Cardiac septum (tissue), 1 donor: ENCODE data around the gene MSANTD1. TPM values are rescaled to one million over a fixed set of nuclear protein-coding genes. Genes with fewer than 3 reads are reported as not detected.

Source experiments
- DNase-seq: peaks from one replicate; pipeline ENCODE4 v3.0.0-alpha.2; 2020; ENCODE audit warnings: low spot score
- intact Hi-C: fragments of 100-400 bp; cut with DNase I; formaldehyde crosslinking; loops from one replicate; pipeline ENCODE4 v1.14.0; 2022
- total RNA-seq: library from RNA; stranded (reverse); fragmentation: NEBNext Ultra II Directional; extraction: Animal tissue kit (Norgen Biotek cat#: 25700); gene quantifications from one replicate; pipeline ENCODE4 v1.2.1, GENCODE V29; 2021
- donor health status: DM: no; HTN: no; CAD: no.

MSANTD1 gene
- total RNA-seq, 1 donor from 2014 or later = 1.1 TPM

GRCh38 chr4:3229328-3229727 is 19.6 kb upstream of the MSANTD1 start:
- no peak for DNase-seq
- intact Hi-C loops = no loop called here

DNA sequence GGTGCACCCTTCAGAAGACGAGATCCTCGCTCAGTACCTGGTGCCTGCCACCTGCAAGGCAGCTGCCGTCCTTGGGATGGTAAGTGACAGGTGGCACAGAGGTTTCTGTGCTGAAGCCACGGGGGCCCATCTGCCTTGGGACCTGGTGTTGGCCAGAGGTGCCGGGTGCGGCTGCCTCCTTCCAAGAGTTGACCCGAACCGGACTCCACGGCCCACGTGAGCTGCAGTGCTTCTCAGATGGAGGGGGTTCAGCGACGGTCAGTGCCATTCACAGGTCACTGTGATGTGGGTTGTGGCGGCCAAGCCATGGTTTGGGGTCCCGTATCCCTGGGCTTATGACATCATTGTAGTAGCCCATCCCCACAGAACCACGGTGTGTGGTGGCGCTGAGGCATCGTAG is 19.0 kb upstream of the MSANTD1 start:
- intact Hi-C loops = no loop called here
- no peak for DNase-seq

DNA sequence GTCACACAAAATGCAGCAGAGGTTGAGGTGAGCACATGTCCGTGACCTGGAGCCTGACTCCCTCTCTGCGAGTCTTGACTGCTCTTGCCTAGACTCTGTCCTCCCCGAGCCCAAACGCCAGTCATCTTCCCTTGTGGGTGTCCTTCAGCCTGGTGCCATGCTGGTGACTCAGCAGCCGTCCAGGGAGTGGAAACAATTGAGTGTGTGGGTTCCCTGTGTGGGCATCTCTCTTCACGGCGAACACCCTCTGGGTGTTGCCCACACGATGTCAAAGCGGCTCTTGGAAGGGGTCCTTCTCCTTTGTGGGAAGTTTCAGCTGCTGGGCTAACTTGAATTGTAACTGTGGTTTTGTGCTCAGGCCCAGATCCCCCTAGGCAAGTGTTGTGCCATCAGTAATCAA is 17.5 kb upstream of the MSANTD1 start:
- intact Hi-C loops = no loop called here
- no peak for DNase-seq

- DNase-seq = no peak
- intact Hi-C loops = no loop called here
Measured at GRCh38 chr4:3232001-3232400, 17.0 kb upstream of the MSANTD1 start.

DNA sequence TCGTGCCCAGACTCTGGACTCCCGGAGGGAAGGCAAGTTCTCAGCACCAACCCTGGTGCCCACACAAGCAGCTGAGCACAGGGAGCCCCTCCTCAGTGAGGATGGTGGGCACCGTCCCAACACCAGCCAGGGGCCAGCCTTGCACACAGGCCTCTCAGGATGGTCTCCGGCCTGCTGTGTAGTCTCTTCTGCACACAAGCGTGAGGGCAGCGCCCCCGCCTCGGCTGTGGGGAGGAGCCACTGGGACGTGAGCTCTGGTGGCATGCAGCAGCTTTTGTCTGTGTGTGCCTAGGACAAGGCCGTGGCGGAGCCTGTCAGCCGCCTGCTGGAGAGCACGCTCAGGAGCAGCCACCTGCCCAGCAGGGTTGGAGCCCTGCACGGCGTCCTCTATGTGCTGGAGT is 16.1 kb upstream of the MSANTD1 start:
- intact Hi-C loops = no loop called here
- no peak for DNase-seq

DNA sequence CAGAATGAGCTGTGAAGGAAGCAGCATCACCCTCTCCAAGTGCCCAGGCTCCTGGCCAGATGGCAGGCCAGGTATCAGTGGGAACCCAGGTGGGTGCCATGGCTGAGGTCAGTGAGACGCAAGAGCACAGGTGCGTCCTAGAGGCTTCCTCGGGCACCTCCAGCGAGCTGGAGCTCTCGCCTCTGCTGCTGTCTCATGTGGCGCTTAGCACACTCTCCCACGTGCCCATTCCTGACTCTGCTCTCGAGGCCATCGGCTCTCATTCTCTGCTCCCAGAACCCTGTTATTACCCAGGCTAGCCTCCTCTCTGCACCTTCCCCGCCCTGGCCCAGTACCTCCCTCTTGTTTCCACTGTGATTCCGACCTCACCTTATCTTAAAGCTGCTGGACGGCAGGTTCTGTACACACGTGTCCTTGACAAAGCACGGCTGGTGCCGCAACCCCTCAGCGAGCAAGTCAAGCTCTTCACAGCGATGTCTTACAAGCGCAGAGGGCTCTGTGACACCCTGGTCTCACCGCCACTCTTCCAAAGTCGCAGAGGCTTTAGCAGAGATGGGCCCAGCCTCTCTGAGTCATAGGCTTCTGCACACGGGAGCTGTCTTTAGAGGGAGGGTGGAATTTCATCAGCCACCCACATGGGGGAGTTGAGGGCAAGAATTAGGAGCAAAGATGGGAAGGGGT is 15.4 kb upstream of the MSANTD1 start:
- no peak for DNase-seq
- intact Hi-C loops = no loop called here

DNA sequence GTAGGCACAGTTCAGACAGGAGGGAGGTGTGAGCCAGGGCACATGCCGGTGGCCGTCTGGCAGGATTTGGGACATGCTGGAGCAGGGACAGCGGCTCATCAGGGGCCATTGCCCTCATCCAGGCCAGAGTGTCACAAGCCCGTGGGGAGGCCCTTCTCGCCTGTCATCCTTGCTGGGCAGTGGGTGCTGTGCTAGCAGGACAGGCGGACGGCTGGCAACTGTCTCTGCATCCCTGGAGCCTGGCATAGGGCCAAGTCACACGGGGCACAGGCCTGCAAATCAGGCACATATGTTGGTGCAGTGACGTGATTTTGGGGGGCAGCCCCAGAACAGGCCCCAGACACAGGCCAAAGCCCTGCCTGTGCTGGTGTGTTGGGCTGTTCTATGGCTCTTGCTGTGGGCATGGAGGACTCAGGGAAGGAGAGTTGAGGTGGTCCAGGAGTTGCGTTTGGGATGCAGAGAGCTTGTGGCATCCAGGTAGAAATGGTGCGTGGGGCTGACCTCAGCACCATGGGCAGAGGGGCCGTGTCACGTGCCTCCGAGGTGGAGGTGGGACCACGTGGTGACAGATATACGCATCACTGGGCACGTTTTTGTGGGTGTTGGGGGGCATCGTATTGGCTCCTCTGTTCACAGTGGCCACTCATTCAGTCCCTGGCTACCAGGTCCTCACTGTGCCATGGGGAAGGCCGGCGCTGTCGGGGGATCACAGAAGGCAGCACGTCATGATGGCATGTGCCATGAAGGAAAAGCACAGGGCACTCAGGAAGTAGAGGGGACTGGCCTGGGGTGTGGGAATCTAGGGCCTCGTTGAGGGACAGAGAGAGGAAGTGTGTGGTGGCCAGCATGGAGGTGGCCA is 14.6 kb upstream of the MSANTD1 start:
- no peak for DNase-seq
- intact Hi-C loops = no loop called here

DNA sequence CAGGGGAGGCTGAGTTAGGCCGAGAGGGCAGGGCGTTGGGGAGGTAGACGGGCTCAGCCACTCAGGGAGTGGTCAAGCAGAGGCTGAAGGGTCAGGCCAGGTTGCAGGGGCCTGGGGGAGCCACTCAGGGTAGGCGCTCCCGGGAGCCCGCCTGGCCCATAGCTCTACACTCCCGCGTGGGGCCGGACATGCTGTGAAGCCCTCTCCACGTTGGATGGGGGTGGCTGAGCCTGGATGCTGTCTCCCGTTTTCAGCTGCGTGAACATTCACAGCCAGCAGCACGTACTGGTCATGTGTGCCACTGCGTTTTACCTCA is 14.0 kb upstream of the MSANTD1 start:
- no peak for DNase-seq
- intact Hi-C loops = no loop called here

GRCh38 chr4:3235581-3235980 is 13.4 kb upstream of the MSANTD1 start:
- intact Hi-C loops = no loop called here
- DNase-seq = no peak

GRCh38 chr4:3236326-3236878 is 12.6 kb upstream of the MSANTD1 start:
- DNase-seq = no peak
- intact Hi-C loops = no loop called here

- intact Hi-C loops = no loop called here
- DNase-seq = no peak
Measured at GRCh38 chr4:3237266-3237665, 11.7 kb upstream of the MSANTD1 start.

DNA sequence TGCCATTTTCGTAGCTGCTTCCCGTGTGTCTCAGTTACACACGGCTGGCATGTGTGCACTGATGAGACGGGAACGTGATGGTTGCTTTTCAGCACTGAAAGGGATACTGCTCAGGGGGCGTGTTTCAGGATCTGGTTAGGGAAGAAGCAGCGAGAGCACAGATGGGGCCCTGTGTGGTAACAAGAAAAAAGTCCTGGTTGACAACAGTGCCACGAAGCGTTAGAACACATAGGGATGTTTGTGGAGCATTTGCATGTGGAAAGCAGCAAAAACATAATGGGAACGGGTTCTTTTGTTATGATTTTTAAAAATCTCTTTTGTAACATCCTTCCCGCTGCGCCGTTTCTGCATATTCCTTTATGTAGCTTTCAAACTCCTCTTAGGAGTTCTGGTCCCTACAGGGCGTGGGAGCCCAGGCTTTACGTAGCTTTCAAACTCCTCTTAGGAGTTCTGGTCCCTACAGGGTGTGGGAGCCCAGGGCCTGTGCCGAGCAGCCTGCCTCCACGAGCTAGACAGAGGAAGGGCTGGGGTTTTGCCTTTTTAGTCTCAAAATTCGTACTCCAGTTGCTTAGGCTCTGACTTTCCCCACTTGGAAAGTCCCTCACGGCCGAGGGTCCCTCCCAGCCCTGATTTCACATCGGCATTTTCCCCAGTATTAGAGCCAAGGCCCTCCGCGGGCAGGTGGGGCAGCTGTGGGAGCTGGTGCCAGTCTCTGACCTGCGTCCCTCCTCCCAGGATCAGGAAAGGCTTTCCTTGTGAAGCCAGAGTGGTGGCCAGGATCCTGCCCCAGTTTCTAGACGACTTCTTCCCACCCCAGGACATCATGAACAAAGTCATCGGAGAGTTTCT is 11.0 kb upstream of the MSANTD1 start:
- intact Hi-C loops = no loop called here
- DNase-seq = no peak

DNA sequence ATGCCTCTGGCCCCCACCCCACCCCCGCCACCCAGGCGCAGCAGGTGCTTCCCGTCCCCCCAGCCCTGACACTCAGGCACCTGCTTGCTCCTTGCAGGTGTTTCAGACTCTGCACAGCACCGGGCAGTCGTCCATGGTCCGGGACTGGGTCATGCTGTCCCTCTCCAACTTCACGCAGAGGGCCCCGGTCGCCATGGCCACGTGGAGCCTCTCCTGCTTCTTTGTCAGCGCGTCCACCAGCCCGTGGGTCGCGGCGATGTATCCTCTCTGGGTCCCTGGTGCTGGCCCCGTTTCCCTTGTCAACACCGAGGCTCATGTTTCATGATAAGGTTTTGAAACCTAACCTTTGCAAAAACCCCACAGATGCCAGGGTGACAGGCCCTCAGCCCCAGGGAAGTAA is 10.2 kb upstream of the MSANTD1 start:
- DNase-seq = no peak
- intact Hi-C loops = no loop called here

DNA sequence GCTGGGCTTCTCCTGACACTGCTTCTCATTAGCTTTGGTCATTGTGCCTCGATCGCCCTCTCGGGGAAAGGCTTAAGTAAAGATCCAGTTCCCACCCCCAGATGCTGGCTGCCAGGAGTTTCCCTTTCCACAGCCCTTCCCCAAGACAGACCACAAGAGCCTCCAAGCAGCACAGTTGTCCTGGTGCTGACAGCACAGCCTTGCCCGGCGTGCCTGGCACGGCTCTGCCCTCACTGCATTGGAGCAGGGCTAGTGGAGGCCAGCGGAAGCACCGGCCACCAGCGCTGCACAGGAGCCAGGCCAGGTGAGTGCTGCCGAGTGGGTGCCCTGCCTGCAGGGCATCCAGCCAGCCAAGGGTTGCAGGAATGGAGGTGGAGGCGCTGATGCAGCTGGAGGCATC is 9.7 kb upstream of the MSANTD1 start:
- intact Hi-C loops = no loop called here
- no peak for DNase-seq

- intact Hi-C loops = no loop called here
- DNase-seq = no peak
Measured at GRCh38 chr4:3239998-3240920, 8.7 kb upstream of the MSANTD1 start.

GRCh38 chr4:3240936-3241522 is 7.9 kb upstream of the MSANTD1 start:
- DNase-seq = no peak
- intact Hi-C loops = no loop called here

DNA sequence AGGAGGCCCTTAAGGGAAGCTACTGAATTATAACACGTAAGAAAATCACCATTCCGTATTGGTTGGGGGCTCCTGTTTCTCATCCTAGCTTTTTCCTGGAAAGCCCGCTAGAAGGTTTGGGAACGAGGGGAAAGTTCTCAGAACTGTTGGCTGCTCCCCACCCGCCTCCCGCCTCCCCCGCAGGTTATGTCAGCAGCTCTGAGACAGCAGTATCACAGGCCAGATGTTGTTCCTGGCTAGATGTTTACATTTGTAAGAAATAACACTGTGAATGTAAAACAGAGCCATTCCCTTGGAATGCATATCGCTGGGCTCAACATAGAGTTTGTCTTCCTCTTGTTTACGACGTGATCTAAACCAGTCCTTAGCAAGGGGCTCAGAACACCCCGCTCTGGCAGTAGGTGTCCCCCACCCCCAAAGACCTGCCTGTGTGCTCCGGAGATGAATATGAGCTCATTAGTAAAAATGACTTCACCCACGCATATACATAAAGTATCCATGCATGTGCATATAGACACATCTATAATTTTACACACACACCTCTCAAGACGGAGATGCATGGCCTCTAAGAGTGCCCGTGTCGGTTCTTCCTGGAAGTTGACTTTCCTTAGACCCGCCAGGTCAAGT is 6.9 kb upstream of the MSANTD1 start:
- intact Hi-C loops = no loop called here
- DNase-seq = no peak

GRCh38 chr4:3243136-3243780 is 5.7 kb upstream of the MSANTD1 start:
- DNase-seq = no peak
- intact Hi-C loops = no loop called here
